ENCODE results near the gene DSCAML1. TPM values are rescaled to one million over a fixed set of nuclear protein-coding genes. Genes with fewer than 3 reads are reported as not detected.

DSCAML1 gene
- total RNA-seq, 4 donors from 2014 or later, result 2.9 to 5.8 (median 3.3) TPM

- WGBS, 2 donors (ENCODE audit: low coverage in 1 of 2), result 75 to 87% methylated on average over 6 to 13 of the region's 13 CpGs
- Histone ChIP-seq H3K4me1 (peaks cover 0 to 4% (median 0%) of the 10 kb centered on the region in 4 donors), H3K27ac (peak overlapping the region in 2 of 4 donors; percentile 33 to 51), H3K36me3 (no peaks in the 10 kb centered on the region), H3K27me3 (no peaks in the 10 kb centered on the region), H3K9me3 (no peaks in the 10 kb centered on the region), H3K4me3 (no peak overlapping the region)
- intact Hi-C loops (cut with DNase I; ENCODE audit: low total_unique reads) (no loop called here), in situ Hi-C loops (cut with MboI; ENCODE audit: low pct_ligation_motif_present in 1 of 4, low pct_unique_long_range_greater_than_20kb in 1 of 4, low sequenced_read_pairs in 3 of 4) (no loop called here)
- no peak for DNase-seq
- peak in 1 of 3 donors; percentile 31 for TF ChIP-seq POLR2AphosphoS5 (IDR thresholded peaks at IDR 0.05)
- no peak for TF ChIP-seq POLR2A (IDR thresholded peaks at IDR 0.05)
- no peak for TF ChIP-seq EP300 (IDR thresholded peaks at IDR 0.05; ENCODE audit: low read depth)
- no peak for TF ChIP-seq CTCF (IDR thresholded peaks at IDR 0.05)
Observed at GRCh38 chr11:117538263-117539135, 258.5 kb downstream of the DSCAML1 start.

GRCh38 chr11:117535850-117536411 is 261.1 kb downstream of the DSCAML1 start:
- H3K9me3 ChIP-seq, result no peaks in the 10 kb centered on the region
- no peak for DNase-seq
- H3K4me3 ChIP-seq, result no peak overlapping the region
- in situ Hi-C loops (cut with MboI; ENCODE audit: low pct_ligation_motif_present in 1 of 4, low pct_unique_long_range_greater_than_20kb in 1 of 4, low sequenced_read_pairs in 3 of 4), result no loop called here
- no peak for TF ChIP-seq POLR2A (IDR thresholded peaks at IDR 0.05)
- no peak for TF ChIP-seq CTCF (IDR thresholded peaks at IDR 0.05)
- TF ChIP-seq EP300 (IDR thresholded peaks at IDR 0.05; ENCODE audit: low read depth), result no peak
- TF ChIP-seq POLR2AphosphoS5 (IDR thresholded peaks at IDR 0.05), result no peak
- H3K27me3 ChIP-seq, result no peaks in the 10 kb centered on the region
- peaks cover 0 to 4% (median 0%) of the 10 kb centered on the region in 4 donors for H3K4me1 ChIP-seq
- 55 to 72% methylated on average over 2 to 11 of the region's 11 CpGs for WGBS, 2 donors (ENCODE audit: low coverage in 1 of 2)
- no peak overlapping the region for H3K27ac ChIP-seq
- H3K36me3 ChIP-seq, result no peaks in the 10 kb centered on the region
- intact Hi-C loops (cut with DNase I; ENCODE audit: low total_unique reads), result no loop called here

- Histone ChIP-seq H3K27me3 (no peaks in the 10 kb centered on the region), H3K4me1 (peaks cover 0 to 4% (median 0%) of the 10 kb centered on the region in 4 donors), H3K9me3 (no peaks in the 10 kb centered on the region), H3K36me3 (no peaks in the 10 kb centered on the region), H3K4me3 (no peak overlapping the region), H3K27ac (no peak overlapping the region)
- TF ChIP-seq CTCF (IDR thresholded peaks at IDR 0.05) (no peak), POLR2A (IDR thresholded peaks at IDR 0.05) (no peak), EP300 (IDR thresholded peaks at IDR 0.05; ENCODE audit: low read depth) (no peak), POLR2AphosphoS5 (IDR thresholded peaks at IDR 0.05) (no peak)
- peak; percentile 23 for DNase-seq
- intact Hi-C loops (cut with DNase I; ENCODE audit: low total_unique reads), result no loop called here
- WGBS, 2 donors (ENCODE audit: low coverage in 1 of 2), result 10 to 30% methylated on average over 7 to 19 of the region's 19 CpGs
- in situ Hi-C loops (cut with MboI; ENCODE audit: low pct_ligation_motif_present in 1 of 4, low pct_unique_long_range_greater_than_20kb in 1 of 4, low sequenced_read_pairs in 3 of 4), result no loop called here
Observed at GRCh38 chr11:117535201-117535849, 261.7 kb downstream of the DSCAML1 start.

GRCh38 chr11:117532568-117532967 is 264.4 kb downstream of the DSCAML1 start:
- no peaks in the 10 kb centered on the region for H3K36me3 ChIP-seq
- H3K9me3 ChIP-seq, result no peaks in the 10 kb centered on the region
- no peaks in the 10 kb centered on the region for H3K27me3 ChIP-seq
- H3K27ac ChIP-seq, result no peak overlapping the region
- no peak for DNase-seq
- intact Hi-C loops (cut with DNase I; ENCODE audit: low total_unique reads), result no loop called here
- 60 to 66% methylated on average over 3 of the region's 3 CpGs for WGBS, 2 donors (ENCODE audit: low coverage in 1 of 2)
- H3K4me3 ChIP-seq, result no peak overlapping the region
- peaks cover 0 to 4% (median 0%) of the 10 kb centered on the region in 4 donors for H3K4me1 ChIP-seq
- TF ChIP-seq EP300 (IDR thresholded peaks at IDR 0.05; ENCODE audit: low read depth) (no peak), POLR2AphosphoS5 (IDR thresholded peaks at IDR 0.05) (no peak), POLR2A (IDR thresholded peaks at IDR 0.05) (no peak), CTCF (IDR thresholded peaks at IDR 0.05) (no peak)
- in situ Hi-C loops (cut with MboI; ENCODE audit: low pct_ligation_motif_present in 1 of 4, low pct_unique_long_range_greater_than_20kb in 1 of 4, low sequenced_read_pairs in 3 of 4), result no loop called here
